GM19023 (cell line): ENCODE results near the gene KCNT2.

Experiments used
- ATAC-seq: cut with Tn5 transposase; IDR thresholded peaks from one replicate; pipeline ENCODE4 v1.9.1; 2021; ENCODE audit warnings: mild to moderate bottlenecking, moderate library complexity; ENCODE audit not compliant: unreplicated experiment

The KCNT2 gene

DNA sequence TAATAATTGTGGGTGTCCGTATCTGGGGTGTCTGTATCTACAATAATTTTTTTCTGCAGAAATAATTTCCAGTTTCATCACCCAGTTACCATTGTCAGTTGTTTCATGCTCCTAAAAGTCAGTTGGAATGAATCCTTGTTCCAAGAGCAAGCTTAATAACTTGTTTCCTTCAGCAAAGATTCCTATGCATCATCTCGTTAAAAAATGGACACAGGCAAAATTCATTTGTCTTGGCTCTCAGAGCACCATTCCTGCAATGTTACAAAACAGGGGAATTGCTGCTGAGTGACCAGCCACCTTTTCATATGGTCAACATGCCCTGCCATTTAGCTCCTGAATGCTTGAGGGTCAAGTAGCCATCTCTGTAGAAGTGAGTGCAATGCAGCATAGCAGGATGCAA, 393.4 kb downstream of the KCNT2 start:
- no peak for ATAC-seq

DNA sequence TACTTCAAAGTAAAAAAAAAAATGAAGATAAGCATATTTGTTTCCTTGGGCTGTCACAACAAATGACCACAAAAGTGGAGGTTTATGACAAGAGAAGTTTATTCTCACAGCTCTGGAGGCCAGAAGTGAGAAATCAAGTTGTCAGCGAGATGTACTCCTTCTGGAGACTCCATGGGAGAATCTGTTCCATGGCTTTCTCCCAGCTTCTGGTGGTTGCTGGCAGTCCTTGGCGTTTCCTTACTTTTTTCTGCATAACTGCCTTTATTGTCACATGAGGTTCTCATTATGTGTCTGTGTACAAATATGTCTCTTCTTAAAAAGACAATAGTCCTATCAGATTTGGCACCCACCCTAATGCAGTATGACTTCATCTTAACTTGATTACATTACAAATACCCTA, 398.3 kb downstream of the KCNT2 start:
- ATAC-seq = no peak

DNA sequence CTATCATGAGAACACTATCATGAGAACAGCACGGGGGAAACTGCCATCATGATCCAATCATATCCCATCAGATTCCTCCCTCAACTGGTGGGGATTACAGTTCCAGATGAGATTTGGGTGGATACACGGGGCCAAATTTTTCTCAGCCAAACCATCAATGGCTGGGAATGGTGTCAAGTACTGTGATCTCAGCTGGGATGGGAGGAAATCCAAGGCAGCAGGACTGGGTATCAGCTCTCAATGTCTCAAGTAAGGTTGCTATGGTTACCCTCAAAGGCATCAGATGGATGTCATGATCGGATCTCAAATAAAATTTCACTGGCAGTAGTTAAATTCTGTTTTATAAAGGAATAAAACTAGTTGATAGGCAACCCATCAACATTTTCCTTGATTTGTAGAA, 399.0 kb downstream of the KCNT2 start:
- ATAC-seq = no peak

DNA sequence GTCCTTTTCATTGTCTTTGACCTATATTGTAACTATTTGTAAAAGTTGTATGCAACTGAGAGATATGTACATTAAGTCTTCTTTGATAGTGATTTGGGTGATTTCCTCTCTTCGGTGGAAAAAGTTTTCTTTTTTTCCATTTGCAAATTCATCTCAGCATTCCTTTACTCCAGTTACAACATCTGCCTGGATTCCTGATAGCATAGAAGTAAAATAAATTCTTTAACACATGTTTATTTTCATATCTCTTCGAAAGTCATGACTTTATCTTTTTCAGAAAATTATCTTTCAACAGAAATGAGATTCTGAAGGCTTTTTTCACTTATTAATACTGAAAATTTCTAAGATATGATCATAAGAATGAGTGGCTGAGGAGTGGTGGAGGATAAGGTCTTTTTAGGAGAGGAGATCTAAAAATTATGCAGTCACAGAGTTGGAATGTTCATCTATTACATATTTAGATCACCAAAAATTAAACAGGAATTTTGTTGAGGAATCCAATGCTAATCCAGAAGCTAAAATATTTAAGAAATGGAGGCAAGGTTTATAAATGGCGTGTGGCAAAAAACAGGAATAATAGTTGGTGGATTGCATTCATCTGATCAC, 400.5 kb downstream of the KCNT2 start:
- no peak for ATAC-seq

DNA sequence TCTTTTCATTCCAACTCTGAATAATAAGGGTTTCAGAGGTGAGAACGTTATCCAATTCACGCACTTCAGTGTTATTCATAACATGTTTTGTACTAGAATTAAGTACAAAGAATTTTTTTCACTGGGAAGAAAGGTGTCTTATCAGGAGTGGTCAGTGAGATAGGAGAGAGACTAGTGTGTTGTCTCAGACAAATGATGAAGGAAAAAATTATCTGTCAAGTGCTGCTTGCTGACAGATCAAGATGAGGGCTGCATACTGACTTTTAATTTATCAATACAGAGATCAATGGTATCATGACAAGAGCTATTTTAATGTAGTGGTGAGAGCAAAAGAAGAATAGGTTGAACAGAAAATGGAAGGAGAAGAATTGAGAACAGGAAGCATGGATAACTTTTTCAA, 402.4 kb downstream of the KCNT2 start:
- ATAC-seq = no peak

DNA sequence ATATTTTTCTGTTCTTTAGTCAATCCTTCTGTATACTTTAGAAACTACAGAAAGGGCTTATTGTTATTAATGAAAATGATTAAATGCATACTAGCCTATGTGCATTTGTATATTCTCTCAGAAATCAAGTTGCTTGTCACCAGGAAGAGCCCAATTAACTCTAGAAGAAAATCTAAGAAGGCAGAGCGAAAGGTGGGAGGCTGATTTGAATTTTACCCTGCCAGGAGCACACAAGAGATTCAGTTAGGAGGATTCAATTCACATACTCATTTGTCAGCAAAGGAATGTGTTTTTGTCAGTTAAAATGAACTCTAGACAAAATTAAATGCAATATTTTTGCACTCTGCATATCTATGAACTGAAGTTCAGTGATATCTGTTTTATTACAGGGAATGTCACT, 411.8 kb downstream of the KCNT2 start:
- no peak for ATAC-seq

DNA sequence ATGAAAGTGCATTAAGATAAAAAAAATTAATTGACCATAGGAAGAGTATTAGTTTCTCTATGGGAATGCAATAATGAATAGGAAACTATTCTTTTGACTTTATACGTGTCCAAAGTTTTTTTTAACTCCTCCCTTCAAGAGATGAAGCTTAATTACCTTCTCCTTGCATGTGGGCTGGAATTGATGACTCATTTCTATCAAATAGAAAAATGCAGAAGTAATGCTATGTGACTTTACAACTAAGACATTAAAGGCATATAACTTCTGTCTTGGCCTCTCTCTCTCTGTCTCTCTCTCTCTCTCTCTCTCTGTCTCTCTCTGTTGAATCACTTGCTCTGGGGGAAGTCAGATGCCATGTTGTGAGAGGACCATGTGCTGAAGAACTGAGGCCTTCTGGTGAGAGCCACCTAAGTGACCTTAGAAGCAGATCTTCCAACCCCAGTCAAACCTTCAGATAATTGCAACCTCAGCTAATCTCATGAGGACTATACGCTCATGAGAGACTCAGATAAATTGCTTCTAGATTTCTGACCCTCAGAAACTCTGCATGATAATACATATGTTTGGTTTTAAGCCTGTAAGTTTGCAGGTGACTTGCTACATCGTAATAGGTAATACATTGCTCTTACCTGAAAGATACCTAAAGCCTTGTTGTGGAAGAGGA, 414.2 kb downstream of the KCNT2 start:
- no peak for ATAC-seq

DNA sequence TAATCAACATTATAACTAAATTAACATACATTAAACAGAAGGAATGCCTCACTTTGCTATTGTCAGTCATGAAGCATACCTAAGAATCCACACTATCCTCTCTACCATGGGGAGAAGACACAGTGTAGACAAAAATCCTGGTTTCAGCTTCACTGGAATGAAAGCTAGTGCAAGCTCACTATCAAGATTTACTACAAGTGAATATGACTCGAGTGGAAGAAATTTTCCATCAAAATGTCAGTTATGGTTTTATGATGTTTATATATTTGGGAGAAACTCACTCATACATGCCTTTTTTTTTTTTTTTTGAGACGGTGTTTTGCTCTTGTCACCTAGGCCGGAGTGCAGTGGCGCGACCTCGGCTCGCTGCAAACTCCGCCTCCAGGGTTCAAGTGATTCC, 424.3 kb downstream of the KCNT2 start:
- ATAC-seq = no peak

DNA sequence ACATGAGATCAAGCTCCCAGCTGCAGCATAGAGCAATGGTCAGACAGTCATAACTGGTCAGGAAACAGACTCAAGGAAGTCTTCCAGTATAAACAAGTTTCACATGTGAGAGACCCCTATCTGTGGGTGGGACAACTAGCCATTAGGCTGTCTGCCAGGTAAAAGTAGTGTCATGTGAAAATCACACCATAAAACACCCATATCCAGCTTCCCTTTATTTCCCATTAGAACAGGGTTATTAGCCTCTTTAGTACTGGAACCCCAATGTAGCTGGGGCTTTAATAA, 426.7 kb downstream of the KCNT2 start:
- no peak for ATAC-seq

DNA sequence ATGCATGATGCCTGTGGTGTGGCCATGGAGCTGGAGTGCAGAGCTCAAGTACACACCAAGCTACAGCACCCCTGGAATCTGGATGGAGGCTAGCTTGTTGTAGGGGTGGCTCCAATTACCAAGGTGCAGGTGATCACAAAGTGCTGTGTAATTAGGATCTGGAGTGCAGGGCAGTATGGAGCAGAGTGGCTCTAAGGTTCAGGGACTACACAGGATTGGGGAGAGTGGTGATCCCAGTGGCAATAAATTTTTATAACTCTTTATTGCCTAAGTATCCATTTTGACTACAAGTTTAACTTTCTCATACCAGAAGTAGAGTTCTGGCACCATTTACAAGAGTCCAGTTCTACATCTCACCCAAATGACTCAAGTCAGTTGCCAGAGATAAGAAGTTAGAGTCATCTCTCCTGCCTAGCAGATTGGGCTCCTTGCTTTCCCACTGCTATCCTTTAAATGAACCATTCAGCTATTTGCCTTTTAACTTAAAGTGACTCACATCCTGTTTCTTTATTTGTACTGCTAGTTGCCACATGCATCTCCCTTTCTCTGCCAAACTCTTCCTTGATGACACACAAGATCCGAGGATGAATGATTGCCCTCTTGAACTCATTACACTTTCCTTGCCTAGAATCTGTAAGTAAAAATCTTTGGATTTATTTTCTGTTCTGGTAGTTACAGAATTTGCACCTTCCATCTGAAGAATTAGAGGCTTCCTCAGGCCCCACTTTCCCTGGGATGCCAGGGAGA, 427.2 kb downstream of the KCNT2 start:
- ATAC-seq = no peak

DNA sequence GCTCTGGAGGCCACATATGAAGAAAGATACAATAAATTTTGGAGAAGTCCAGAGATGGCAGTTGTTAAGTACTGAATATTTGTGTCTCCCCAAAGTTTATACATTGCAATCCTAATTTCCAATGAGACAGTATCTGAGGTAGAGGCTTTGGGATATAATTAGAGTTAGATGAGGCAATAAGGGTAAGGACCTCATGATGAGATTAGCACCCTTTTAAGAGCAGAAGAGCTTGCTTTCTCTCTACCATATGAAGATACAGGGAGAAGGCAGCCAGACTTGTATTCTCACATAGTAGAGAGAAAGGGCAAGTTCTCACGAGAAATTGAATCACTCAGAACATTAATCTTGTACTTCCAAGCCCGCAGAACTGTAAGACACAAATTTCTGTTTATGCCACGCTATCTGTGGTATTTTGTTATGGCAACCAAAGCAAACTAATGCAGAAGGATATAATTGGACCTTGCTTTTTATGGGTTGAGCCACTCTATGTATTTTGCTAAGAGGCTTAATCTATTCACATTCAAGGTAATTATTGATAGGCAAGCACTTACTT, 430.1 kb downstream of the KCNT2 start:
- no peak for ATAC-seq
